ENCODE data around the gene NOVA1. TPM values are rescaled to one million over a fixed set of nuclear protein-coding genes. Genes with fewer than 3 reads are reported as not detected.

Gene NOVA1
- total RNA-seq, 4 donors from 2014 or later: 10.2 to 41.6 (median 22.3) TPM

GRCh38 chr14:26454105-26454504, 143.7 kb downstream of the NOVA1 start:
- ATAC-seq (ENCODE audit: low FRiP score): no peak

DNA sequence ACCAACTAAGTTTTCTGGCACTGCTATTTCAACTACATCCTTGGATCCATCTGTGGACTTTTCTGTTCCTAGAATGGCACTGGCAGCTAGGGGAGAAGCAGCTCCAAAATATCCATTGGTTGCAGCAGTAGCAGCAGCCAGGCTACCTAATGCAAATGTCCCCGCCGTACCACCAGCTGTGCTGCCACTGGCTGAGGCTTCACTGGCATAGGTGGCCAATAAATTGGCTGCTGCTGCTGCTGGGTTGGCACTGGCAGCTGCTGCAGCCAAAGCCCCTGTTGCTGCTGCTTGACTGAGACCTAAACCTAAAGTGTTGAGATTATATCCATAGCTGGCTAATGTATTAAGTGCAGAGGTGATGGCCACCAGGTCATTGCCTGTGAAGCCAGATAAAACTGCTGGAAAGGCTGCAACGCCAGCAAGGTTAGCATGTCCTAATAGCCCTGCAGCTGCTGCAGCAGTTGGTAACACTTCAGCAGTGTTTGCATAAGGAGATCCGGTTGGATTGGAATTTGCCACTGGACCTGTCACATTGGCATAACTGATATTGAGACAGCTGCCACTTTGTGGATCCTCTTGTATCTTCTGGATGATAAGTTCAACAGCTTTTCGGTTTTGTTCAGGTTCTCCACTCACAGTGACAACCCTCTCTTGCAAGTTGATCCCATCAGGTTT, 149.5 kb downstream of the NOVA1 start:
- ATAC-seq (ENCODE audit: low FRiP score) (no peak), DNase-seq (ENCODE audit: low spot score) (no peak)
- TF ChIP-seq, protein P1, sequence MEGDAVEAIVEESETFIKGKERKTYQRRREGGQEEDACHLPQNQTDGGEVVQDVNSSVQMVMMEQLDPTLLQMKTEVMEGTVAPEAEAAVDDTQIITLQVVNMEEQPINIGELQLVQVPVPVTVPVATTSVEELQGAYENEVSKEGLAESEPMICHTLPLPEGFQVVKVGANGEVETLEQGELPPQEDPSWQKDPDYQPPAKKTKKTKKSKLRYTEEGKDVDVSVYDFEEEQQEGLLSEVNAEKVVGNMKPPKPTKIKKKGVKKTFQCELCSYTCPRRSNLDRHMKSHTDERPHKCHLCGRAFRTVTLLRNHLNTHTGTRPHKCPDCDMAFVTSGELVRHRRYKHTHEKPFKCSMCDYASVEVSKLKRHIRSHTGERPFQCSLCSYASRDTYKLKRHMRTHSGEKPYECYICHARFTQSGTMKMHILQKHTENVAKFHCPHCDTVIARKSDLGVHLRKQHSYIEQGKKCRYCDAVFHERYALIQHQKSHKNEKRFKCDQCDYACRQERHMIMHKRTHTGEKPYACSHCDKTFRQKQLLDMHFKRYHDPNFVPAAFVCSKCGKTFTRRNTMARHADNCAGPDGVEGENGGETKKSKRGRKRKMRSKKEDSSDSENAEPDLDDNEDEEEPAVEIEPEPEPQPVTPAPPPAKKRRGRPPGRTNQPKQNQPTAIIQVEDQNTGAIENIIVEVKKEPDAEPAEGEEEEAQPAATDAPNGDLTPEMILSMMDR (IDR thresholded peaks at IDR 0.05): no peak

More at GRCh38 chr14:26454105-26454504, 143.7 kb downstream of the NOVA1 start:
- TF ChIP-seq, protein P1 (IDR thresholded peaks at IDR 0.05): no peak
- no peak for DNase-seq (ENCODE audit: low spot score)

DNA sequence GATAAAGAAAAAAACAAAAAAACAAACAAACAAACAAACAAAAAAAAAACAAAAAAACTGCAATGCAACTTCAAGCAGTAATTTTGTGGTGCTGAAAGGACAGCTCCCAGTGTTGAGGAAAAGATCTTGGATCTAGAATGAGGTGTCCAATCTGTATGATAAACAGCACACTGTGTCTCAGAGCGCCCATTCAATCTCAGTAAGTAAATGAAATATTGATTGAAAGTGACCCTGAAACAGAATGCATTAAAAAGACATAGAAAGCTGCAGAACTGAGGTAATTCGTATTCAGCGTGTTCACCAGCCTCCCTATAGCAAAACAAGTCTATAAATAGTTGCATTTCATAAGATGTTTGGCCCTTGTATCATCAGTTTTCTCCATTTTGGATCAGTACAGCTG, 153.0 kb downstream of the NOVA1 start:
- TF ChIP-seq, protein P1 (IDR thresholded peaks at IDR 0.05): no peak
- DNase-seq (ENCODE audit: low spot score) (no peak), ATAC-seq (ENCODE audit: low FRiP score) (no peak)

GRCh38 chr14:26443654-26444053, 154.2 kb downstream of the NOVA1 start:
- TF ChIP-seq, protein P1 (IDR thresholded peaks at IDR 0.05): no peak
- ATAC-seq (ENCODE audit: low FRiP score) (no peak), DNase-seq (ENCODE audit: low spot score) (no peak)

DNA sequence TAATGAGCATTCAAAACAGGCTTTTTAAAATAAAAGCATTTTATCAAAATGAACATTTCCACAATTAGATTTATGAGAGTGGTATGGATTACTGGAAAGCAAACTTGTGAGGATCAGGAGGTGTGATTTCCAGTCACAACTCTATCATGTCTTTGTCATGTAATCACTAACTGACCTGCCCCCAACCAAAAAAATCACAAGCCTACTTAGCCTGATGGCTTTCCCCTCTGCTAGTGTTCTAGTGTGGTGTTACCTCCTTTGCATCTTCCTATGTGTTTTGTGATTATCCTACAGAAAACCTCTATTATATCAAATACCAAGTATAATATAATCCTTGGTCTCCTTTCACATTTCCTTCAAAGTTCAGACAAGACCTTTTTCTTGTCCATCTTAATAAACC, 168.6 kb downstream of the NOVA1 start:
- DNase-seq (ENCODE audit: low spot score): no peak
- ATAC-seq (ENCODE audit: low FRiP score): no peak
- TF ChIP-seq, protein P1 (IDR thresholded peaks at IDR 0.05): no peak

- ATAC-seq (ENCODE audit: low FRiP score): peak; percentile 59
- no peak for DNase-seq (ENCODE audit: low spot score)
- TF ChIP-seq, protein P1 (IDR thresholded peaks at IDR 0.05): no peak
Measured at GRCh38 chr14:26427097-26427496, 170.7 kb downstream of the NOVA1 start.

DNA sequence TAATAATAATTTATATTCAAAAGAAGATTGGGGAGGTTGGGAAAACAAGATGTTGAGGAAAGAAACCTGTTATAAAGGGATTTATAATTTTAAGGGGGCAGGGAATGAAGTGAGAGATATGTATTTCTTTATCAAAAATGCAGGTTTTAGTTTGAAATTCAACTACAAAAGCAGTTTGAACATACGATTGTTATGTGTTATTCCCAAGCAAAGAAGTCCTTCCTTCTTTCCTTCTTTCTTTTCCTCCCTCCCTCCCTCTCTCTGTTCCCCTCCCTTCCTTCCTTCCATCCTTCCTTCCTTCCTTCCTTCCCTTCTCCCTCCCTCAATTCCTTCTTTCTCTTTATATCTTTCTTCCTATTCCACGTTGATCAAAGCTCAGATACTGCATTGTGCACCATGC, 173.3 kb downstream of the NOVA1 start:
- TF ChIP-seq, protein P1 (IDR thresholded peaks at IDR 0.05): no peak
- no peak for ATAC-seq (ENCODE audit: low FRiP score)
- no peak for DNase-seq (ENCODE audit: low spot score)

All from omental fat pad (tissue), 4 donors.